ENCODE measurements around the gene LAMTOR4. TPM values are rescaled to one million over a fixed set of nuclear protein-coding genes. Genes with fewer than 3 reads are reported as not detected.
"Not testable (repeated sequence)": the region's sequence is repeated elsewhere in the genome, so short reads cannot be mapped to it uniquely, and the experiment has no call there.

LAMTOR4 gene
- total RNA-seq, 1 donor from 2014 or later: 75.7 TPM

DNA sequence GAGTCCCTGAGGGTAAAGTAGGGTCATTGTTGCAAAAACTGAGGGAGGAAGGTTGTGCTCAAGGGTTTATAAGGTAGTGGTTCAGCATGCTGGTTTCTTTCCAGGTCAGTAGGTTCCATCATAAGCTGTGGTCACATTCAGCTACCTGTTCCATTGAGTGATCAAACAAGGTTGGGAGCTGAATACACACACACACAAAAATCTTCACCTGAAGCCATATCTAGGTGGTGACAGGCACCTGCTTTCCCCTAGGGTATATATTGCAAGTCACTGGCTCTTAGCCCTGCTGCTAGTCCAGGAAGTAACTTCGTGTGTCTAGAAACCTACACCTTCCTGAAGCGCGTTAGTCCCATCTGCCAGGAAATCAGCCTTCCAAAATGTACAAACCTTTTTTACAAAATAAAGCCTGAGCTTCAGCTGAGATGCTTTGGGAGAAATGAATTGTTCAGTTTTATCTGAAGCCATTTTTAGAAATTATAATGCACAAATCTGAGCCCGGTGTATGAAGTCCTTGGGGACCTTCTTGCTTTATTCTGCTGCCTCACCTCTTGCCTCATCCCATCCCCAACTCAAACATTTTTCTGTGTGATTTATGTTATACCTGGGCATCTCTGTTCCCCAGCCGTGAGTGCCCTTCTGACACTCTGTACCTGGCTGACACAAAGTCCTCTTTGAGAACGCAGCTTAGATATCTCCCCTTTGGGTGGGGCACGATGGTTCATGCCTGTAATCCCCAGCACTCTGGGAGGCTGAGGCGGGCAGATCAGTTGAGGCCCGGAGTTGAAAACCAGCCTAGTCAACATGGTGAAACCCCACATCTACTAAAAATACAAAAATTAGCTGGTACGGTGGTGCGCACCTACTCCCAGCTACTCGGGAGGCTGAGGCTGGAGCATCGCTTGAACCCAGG is 10.6 kb upstream of the LAMTOR4 start:
- no peaks in the 10 kb centered on the region for H3K36me3 Mint-ChIP-seq (ENCODE audit: low read depth)
- TF ChIP-seq CTCF (IDR thresholded peaks at IDR 0.05): no peak

GRCh38 chr7:100141555-100141949 is 7.2 kb upstream of the LAMTOR4 start:
- Mint-ChIP-seq H3K27ac (ENCODE audit: unreplicated experiment) (no peak overlapping the region), H3K36me3 (ENCODE audit: low read depth) (no peaks in the 10 kb centered on the region), H3K9me3 (ENCODE audit: low read depth) (no peaks in the 10 kb centered on the region), H3K27me3 (ENCODE audit: low read depth) (no peaks in the 10 kb centered on the region), H3K4me1 (ENCODE audit: low read depth) (no peaks in the 10 kb centered on the region), H3K4me3 (ENCODE audit: unreplicated experiment) (no peak overlapping the region)
- TF ChIP-seq CTCF (IDR thresholded peaks at IDR 0.05): no peak
- no peak for DNase-seq (ENCODE audit: low spot score)

More for the DNA sequence above, 10.6 kb upstream of the LAMTOR4 start:
- Mint-ChIP-seq H3K9me3 (ENCODE audit: low read depth) (no peaks in the 10 kb centered on the region), H3K4me3 (ENCODE audit: unreplicated experiment) (no peak overlapping the region), H3K27ac (ENCODE audit: unreplicated experiment) (no peak overlapping the region), H3K27me3 (ENCODE audit: low read depth) (no peaks in the 10 kb centered on the region), H3K4me1 (ENCODE audit: low read depth) (no peaks in the 10 kb centered on the region)
- no peak for DNase-seq (ENCODE audit: low spot score)

DNA sequence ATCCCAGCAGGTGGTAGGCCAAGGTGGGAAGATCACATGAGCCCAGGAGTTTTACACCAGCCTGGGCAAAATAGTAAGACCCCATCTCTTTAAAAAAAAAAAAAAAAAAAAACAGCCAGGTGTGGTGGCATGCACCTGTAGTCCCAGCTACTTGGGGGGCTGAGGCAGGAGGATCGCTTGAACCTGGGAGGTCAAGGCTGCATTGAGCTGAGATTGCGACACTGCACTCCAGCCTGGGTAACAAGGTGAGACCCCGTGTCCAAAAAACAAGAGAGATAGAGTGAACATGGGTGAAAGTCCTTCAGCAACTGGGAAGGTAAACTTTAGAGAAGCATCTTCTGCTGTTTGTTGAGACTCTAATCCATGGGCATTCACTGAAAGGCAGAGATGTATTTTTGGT is 6.3 kb upstream of the LAMTOR4 start:
- no peak for DNase-seq (ENCODE audit: low spot score)
- Mint-ChIP-seq H3K4me1 (ENCODE audit: low read depth) (no peaks in the 10 kb centered on the region), H3K9me3 (ENCODE audit: low read depth) (no peaks in the 10 kb centered on the region), H3K27me3 (ENCODE audit: low read depth) (no peaks in the 10 kb centered on the region), H3K4me3 (ENCODE audit: unreplicated experiment) (no peak overlapping the region), H3K36me3 (ENCODE audit: low read depth) (no peaks in the 10 kb centered on the region), H3K27ac (ENCODE audit: unreplicated experiment) (no peak overlapping the region)
- no peak for TF ChIP-seq CTCF (IDR thresholded peaks at IDR 0.05)

DNA sequence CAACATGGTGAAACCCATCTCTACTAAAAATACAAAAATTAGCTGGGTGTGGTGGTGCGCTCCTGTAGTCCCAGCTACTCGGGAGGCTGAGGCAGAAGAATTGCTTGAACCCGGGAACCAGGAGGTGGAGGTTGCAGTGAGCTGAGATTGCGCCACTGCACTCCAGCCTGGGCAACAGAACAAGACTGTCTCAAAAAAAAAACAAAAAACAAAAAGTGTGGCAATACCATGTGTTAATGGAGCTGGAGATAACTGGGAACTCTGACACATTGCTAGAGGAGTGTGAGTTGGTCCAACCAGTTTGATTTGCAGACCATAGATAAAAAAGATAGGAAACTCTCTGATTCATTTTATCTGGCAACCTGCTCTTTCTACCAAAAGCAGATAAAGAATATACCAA is 2.4 kb upstream of the LAMTOR4 start:
- not testable (repeated sequence) for H3K4me3 Mint-ChIP-seq (ENCODE audit: unreplicated experiment); H3K36me3 Mint-ChIP-seq (ENCODE audit: low read depth); H3K9me3 Mint-ChIP-seq (ENCODE audit: low read depth); H3K27me3 Mint-ChIP-seq (ENCODE audit: low read depth); DNase-seq (ENCODE audit: low spot score); H3K27ac Mint-ChIP-seq (ENCODE audit: unreplicated experiment)
- peaks cover 22% of the 10 kb centered on the region for H3K4me1 Mint-ChIP-seq (ENCODE audit: low read depth)

DNA sequence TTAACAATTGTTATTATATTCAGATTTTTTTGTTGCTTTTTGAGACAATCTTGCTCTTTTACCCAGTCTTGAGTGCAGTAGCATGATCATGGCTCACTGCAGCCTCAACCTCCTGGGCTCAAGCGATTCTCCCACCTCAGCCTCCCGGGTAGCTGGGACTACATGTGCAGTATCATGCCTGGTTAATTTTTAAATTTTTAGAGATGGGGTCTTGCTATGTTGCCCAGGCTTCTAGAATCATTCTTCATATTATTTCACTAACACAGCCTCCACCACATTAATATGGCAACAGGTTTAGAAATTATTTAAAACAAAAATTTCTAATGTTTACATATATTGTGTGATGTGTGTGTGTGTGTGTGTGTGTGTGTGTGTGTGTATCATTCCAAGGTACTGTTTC is 1.4 kb upstream of the LAMTOR4 start:
- H3K27ac Mint-ChIP-seq (ENCODE audit: unreplicated experiment): no peak overlapping the region
- no peak for DNase-seq (ENCODE audit: low spot score)
- TF ChIP-seq CTCF (IDR thresholded peaks at IDR 0.05): no peak
- peaks cover 22% of the 10 kb centered on the region for H3K4me1 Mint-ChIP-seq (ENCODE audit: low read depth)
- no peak overlapping the region for H3K4me3 Mint-ChIP-seq (ENCODE audit: unreplicated experiment)
- peaks cover 2% of the 10 kb centered on the region for H3K36me3 Mint-ChIP-seq (ENCODE audit: low read depth)
- H3K9me3 Mint-ChIP-seq (ENCODE audit: low read depth): no peaks in the 10 kb centered on the region
- H3K27me3 Mint-ChIP-seq (ENCODE audit: low read depth): no peaks in the 10 kb centered on the region

GRCh38 chr7:100148225-100148558 is 526 bp upstream of the LAMTOR4 start:
- H3K4me3 Mint-ChIP-seq (ENCODE audit: unreplicated experiment): peak overlapping the region; percentile 97

More at GRCh38 chr7:100148225-100148558, 526 bp upstream of the LAMTOR4 start:
- no peak for DNase-seq (ENCODE audit: low spot score)
- Mint-ChIP-seq H3K4me1 (ENCODE audit: low read depth) (peaks cover 22% of the 10 kb centered on the region), H3K9me3 (ENCODE audit: low read depth) (no peaks in the 10 kb centered on the region), H3K27ac (ENCODE audit: unreplicated experiment) (peak overlapping the region; percentile 94), H3K36me3 (ENCODE audit: low read depth) (peaks cover 5% of the 10 kb centered on the region), H3K27me3 (ENCODE audit: low read depth) (no peaks in the 10 kb centered on the region)
- TF ChIP-seq CTCF (IDR thresholded peaks at IDR 0.05): no peak
